Body of pancreas (tissue), 4 donors: ENCODE data around the gene CREG2.

Experiments
- POLR2A ChIP-seq, 3 donors: fragments of 450-650 bp; IDR thresholded peaks; one replicate each; pipeline ENCODE4 v1.6.1; 2016; ENCODE audit warnings: antibody characterized with exemption in 3 of 3, mild to moderate bottlenecking in 2 of 3
- TF ChIP-seq, protein P1 (sequence below), 7 experiments: fragments of 450-650 bp in 4 of 7; fragments of 200-600 bp in 3 of 7; sonication (generic) in 3 of 7; IDR thresholded peaks; one replicate each; pipeline ENCODE4 v1.5.1; 2016 to 2019; ENCODE audit warnings: antibody characterized with exemption in 7 of 7

GRCh38 chr2:101400048-101400447 is 12.7 kb upstream of the CREG2 start:
- TF ChIP-seq, protein P1, sequence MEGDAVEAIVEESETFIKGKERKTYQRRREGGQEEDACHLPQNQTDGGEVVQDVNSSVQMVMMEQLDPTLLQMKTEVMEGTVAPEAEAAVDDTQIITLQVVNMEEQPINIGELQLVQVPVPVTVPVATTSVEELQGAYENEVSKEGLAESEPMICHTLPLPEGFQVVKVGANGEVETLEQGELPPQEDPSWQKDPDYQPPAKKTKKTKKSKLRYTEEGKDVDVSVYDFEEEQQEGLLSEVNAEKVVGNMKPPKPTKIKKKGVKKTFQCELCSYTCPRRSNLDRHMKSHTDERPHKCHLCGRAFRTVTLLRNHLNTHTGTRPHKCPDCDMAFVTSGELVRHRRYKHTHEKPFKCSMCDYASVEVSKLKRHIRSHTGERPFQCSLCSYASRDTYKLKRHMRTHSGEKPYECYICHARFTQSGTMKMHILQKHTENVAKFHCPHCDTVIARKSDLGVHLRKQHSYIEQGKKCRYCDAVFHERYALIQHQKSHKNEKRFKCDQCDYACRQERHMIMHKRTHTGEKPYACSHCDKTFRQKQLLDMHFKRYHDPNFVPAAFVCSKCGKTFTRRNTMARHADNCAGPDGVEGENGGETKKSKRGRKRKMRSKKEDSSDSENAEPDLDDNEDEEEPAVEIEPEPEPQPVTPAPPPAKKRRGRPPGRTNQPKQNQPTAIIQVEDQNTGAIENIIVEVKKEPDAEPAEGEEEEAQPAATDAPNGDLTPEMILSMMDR (IDR thresholded peaks at IDR 0.05): no peak
- TF ChIP-seq POLR2A (IDR thresholded peaks at IDR 0.05): no peak
